Thyroid gland (tissue), 4 donors: ENCODE measurements around the gene ZFY.

Experiments used
- POLR2A ChIP-seq, 2 donors: fragments of 450-650 bp; IDR thresholded peaks; one replicate each; pipeline ENCODE4 v1.6.1; 2017; ENCODE audit warnings: antibody characterized with exemption in 2 of 2, mild to moderate bottlenecking in 2 of 2, moderate library complexity in 1 of 2
- TF ChIP-seq, protein P1 (sequence below), 6 experiments: fragments of 200-600 bp in 3 of 6; fragments of 450-650 bp in 3 of 6; sonication (generic) in 3 of 6; IDR thresholded peaks; one replicate each; pipeline ENCODE4 v1.5.1; 2016 to 2019; ENCODE audit warnings: antibody characterized with exemption in 6 of 6, mild to moderate bottlenecking in 2 of 6, inconsistent platforms in 1 of 6, moderate library complexity in 1 of 6

DNA sequence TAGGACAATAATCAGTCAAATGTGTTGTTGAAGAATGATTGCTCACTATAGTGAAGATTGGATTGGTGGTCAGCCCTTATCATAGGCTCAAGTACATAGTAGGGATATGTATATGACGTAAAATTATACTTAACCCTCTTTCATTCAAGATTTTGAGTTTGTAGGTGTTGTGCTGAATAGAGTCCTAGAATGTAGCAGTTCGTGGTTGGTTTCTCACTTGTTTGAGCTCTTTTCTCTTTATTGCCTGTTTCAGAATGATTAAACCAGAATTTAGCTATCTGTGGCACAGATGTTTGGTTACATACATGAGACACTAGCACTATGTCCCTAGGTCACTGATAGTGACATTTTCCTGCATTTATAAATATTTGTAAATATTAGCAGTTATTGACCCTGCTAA lies 15.5 kb downstream of the ZFY start:
- no peak for TF ChIP-seq POLR2A (IDR thresholded peaks at IDR 0.05)
- TF ChIP-seq, protein P1, sequence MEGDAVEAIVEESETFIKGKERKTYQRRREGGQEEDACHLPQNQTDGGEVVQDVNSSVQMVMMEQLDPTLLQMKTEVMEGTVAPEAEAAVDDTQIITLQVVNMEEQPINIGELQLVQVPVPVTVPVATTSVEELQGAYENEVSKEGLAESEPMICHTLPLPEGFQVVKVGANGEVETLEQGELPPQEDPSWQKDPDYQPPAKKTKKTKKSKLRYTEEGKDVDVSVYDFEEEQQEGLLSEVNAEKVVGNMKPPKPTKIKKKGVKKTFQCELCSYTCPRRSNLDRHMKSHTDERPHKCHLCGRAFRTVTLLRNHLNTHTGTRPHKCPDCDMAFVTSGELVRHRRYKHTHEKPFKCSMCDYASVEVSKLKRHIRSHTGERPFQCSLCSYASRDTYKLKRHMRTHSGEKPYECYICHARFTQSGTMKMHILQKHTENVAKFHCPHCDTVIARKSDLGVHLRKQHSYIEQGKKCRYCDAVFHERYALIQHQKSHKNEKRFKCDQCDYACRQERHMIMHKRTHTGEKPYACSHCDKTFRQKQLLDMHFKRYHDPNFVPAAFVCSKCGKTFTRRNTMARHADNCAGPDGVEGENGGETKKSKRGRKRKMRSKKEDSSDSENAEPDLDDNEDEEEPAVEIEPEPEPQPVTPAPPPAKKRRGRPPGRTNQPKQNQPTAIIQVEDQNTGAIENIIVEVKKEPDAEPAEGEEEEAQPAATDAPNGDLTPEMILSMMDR (IDR thresholded peaks at IDR 0.05): no peak
